Hepatocyte (in vitro differentiated cells): ENCODE measurements around the gene C3orf70.
"Not testable (repeated sequence)": the region's sequence is repeated elsewhere in the genome, so short reads cannot be mapped to it uniquely, and the experiment has no call there.

Source experiments
- EZH2 ChIP-seq: fragments of 200-600 bp; sonication (generic); IDR thresholded peaks from 2 replicates; pipeline ENCODE4 v1.6.1; 2016; ENCODE audit warnings: antibody characterized with exemption, mild to moderate bottlenecking, borderline replicate concordance
- EZH2phosphoT487 ChIP-seq: fragments of 200-600 bp; sonication (generic); IDR thresholded peaks from one replicate; pipeline ENCODE4 v1.6.1; 2018; ENCODE audit warnings: antibody characterized with exemption, mild to moderate bottlenecking, low read depth, moderate library complexity; ENCODE audit not compliant: unreplicated experiment, severe bottlenecking
- TF ChIP-seq, protein P1 (sequence below): fragments of 200-600 bp; sonication (generic); IDR thresholded peaks from 2 replicates; pipeline ENCODE4 v1.5.1; 2016; ENCODE audit warnings: antibody characterized with exemption, mild to moderate bottlenecking; ENCODE audit not compliant: poor library complexity

DNA sequence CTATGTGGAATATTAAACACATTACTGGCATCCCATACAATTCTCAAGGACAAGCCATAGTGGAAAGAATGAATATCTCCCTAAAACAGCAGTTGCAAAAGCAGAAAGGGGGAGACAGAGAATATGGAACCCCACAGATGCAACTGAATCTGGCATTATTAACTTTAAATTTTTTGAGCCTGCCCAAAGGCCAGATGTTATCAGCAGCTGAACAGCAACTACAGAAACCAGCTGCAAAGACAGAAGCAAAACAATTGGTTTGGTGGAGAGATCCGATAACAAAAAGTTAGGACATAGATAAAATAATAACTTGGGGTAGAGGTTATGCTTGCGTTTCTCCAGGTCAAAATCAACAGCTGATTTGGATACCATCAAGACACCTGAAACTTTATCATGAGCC, 43.8 kb downstream of the C3orf70 start:
- TF ChIP-seq, protein P1, sequence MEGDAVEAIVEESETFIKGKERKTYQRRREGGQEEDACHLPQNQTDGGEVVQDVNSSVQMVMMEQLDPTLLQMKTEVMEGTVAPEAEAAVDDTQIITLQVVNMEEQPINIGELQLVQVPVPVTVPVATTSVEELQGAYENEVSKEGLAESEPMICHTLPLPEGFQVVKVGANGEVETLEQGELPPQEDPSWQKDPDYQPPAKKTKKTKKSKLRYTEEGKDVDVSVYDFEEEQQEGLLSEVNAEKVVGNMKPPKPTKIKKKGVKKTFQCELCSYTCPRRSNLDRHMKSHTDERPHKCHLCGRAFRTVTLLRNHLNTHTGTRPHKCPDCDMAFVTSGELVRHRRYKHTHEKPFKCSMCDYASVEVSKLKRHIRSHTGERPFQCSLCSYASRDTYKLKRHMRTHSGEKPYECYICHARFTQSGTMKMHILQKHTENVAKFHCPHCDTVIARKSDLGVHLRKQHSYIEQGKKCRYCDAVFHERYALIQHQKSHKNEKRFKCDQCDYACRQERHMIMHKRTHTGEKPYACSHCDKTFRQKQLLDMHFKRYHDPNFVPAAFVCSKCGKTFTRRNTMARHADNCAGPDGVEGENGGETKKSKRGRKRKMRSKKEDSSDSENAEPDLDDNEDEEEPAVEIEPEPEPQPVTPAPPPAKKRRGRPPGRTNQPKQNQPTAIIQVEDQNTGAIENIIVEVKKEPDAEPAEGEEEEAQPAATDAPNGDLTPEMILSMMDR, result not testable (repeated sequence)
- not testable (repeated sequence) for TF ChIP-seq EZH2, EZH2phosphoT487
